ENCODE results near the gene ELP5. TPM values are rescaled to one million over a fixed set of nuclear protein-coding genes. Genes with fewer than 3 reads are reported as not detected.

ELP5 gene
- total and polyA plus RNA-seq, 8 donors, result 26.5 to 49.7 (median 42.9) TPM

DNA sequence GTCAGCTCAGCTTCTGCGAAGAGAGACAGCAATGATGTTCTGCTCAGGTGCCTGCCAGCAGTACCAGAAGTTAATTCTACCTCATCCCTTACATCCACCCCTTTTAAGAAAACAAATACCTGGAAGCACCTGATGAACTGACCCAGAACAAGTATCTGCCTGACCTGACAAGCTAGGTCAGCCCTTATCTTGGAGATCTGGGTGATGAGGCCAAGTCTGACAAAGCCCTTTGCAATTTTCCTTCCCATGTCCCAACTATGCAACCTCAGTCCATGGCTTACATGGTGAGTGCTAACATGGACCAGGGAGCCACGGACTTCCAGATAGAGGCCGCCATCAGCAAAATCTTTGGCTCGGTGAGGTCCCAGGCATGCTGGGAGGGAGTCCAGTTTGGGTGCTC is 28.6 kb upstream of the ELP5 start:
- ATAC-seq (no peak), DNase-seq (no peak)
- Histone ChIP-seq H3K9me3 (no peaks in the 10 kb centered on the region), H3K4me3 (no peak overlapping the region), H3K27ac (no peak overlapping the region), H3K36me3 (peaks cover 0 to 77% of the 10 kb centered on the region in 2 donors), H3K27me3 (no peaks in the 10 kb centered on the region), H3K4me1 (peaks cover 16 to 32% of the 10 kb centered on the region in 2 donors)
- TF ChIP-seq, protein P1, sequence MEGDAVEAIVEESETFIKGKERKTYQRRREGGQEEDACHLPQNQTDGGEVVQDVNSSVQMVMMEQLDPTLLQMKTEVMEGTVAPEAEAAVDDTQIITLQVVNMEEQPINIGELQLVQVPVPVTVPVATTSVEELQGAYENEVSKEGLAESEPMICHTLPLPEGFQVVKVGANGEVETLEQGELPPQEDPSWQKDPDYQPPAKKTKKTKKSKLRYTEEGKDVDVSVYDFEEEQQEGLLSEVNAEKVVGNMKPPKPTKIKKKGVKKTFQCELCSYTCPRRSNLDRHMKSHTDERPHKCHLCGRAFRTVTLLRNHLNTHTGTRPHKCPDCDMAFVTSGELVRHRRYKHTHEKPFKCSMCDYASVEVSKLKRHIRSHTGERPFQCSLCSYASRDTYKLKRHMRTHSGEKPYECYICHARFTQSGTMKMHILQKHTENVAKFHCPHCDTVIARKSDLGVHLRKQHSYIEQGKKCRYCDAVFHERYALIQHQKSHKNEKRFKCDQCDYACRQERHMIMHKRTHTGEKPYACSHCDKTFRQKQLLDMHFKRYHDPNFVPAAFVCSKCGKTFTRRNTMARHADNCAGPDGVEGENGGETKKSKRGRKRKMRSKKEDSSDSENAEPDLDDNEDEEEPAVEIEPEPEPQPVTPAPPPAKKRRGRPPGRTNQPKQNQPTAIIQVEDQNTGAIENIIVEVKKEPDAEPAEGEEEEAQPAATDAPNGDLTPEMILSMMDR (IDR thresholded peaks at IDR 0.05), result no peak
- intact Hi-C loops (cut with DNase I), result no loop called here

DNA sequence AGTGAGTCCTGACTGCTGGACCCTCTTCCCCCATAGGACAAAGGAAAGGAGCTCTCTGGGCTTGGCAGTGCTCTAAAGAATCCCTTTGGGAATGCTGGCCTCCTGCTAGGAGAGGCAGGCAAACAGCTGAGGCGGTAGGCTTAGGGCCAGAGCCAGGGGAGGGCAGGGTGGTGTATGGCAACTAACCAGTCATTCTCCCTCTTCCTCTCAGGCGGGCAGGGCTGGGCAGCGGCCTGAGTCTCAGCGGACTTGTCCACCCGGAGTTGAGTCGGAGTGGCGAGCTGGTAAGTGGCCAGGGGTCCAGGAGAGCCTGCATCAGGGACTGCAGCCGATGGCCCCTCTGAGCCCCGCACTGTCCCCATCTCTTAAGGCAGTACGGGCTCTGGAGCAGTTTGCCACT is 27.9 kb upstream of the ELP5 start:
- Histone ChIP-seq H3K9me3 (no peaks in the 10 kb centered on the region), H3K36me3 (peaks cover 0 to 84% of the 10 kb centered on the region in 2 donors), H3K27me3 (no peaks in the 10 kb centered on the region), H3K4me1 (peaks cover 16 to 25% of the 10 kb centered on the region in 2 donors), H3K4me3 (no peak overlapping the region), H3K27ac (no peak overlapping the region)
- no peak for DNase-seq
- intact Hi-C loops (cut with DNase I), result no loop called here
- TF ChIP-seq, protein P1 (IDR thresholded peaks at IDR 0.05), result no peak
- ATAC-seq, result no peak

- ATAC-seq (no peak), DNase-seq (no peak)
- H3K27me3 ChIP-seq, result no peaks in the 10 kb centered on the region
- TF ChIP-seq, protein P1 (IDR thresholded peaks at IDR 0.05), result no peak
- H3K9me3 ChIP-seq, result no peaks in the 10 kb centered on the region
- H3K4me1 ChIP-seq, result peaks cover 12 to 20% of the 10 kb centered on the region in 2 donors
- H3K4me3 ChIP-seq, result no peak overlapping the region
- no peak overlapping the region for H3K27ac ChIP-seq
- H3K36me3 ChIP-seq, result peaks cover 0 to 90% of the 10 kb centered on the region in 2 donors
- intact Hi-C loops (cut with DNase I), result no loop called here
These were observed 27.3 kb upstream of the ELP5 start for GRCh38 chr17:7224661-7225111.

DNA sequence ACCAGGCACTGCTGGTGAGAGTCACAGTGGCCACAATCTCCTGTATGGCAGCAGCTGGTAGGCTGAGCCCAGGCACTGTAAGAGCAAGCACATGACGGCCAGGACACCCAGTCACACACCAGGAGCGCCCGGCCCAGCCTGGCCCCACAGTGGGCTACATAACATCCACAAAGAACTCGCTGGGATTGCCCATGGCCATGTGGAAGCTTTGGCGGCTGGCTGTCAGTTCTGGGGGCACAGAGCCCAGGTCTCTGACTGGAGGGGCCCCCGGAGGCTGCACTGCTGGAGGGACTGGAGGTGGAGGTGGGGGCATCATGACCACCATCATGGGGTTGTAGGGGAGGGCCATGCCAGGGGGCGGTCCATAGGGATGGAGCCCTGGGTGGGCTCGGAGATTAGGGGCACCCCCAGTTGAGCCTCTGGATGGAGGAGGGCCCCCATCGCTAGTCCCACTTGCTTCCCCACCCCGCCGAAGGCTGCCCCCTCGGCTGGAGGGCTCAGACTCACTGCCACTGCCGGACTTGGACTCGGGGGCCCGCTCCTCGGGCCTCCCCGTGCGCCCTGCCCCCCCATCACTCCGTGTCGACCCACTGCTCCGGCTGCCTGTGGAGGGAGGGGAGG is 26.2 kb upstream of the ELP5 start:
- no peak for ATAC-seq
- TF ChIP-seq, protein P1 (IDR thresholded peaks at IDR 0.05), result no peak
- intact Hi-C loops (cut with DNase I), result no loop called here
- Histone ChIP-seq H3K9me3 (no peaks in the 10 kb centered on the region), H3K36me3 (peaks cover 0 to 99% of the 10 kb centered on the region in 2 donors), H3K4me1 (peaks cover 8 to 14% of the 10 kb centered on the region in 2 donors), H3K27me3 (no peaks in the 10 kb centered on the region), H3K4me3 (no peak overlapping the region), H3K27ac (no peak overlapping the region)
- DNase-seq, result no peak

GRCh38 chr17:7226721-7227710 is 25.0 kb upstream of the ELP5 start:
- ATAC-seq (no peak), DNase-seq (no peak)
- Histone ChIP-seq H3K4me1 (peaks cover 0 to 7% of the 10 kb centered on the region in 2 donors), H3K9me3 (no peaks in the 10 kb centered on the region), H3K36me3 (peaks cover 0 to 87% of the 10 kb centered on the region in 2 donors), H3K27me3 (no peaks in the 10 kb centered on the region), H3K27ac (no peak overlapping the region), H3K4me3 (no peak overlapping the region)
- TF ChIP-seq, protein P1 (IDR thresholded peaks at IDR 0.05), result no peak
- intact Hi-C loops (cut with DNase I), result no loop called here

Measured in left lung (tissue), 10 donors.